ENCODE results near the gene JARID2. TPM values are rescaled to one million over a fixed set of nuclear protein-coding genes. Genes with fewer than 3 reads are reported as not detected.
A peak's percentile ranks its signal among the peaks of the same experiment; 100 is the strongest.

The JARID2 gene
- total RNA-seq, 3 donors from 2014 or later: 10.6 to 11.8 (median 11.4) TPM

GRCh38 chr6:15527838-15528617 is 282.2 kb downstream of the JARID2 start:
- intact Hi-C loops (cut with DNase I, micrococcal nuclease): no loop called here
- Histone ChIP-seq H3K9me3 (no peaks in the 10 kb centered on the region), H3K36me3 (ENCODE audit: low read depth) (no peaks in the 10 kb centered on the region), H3K4me1 (ENCODE audit: low read depth) (no peaks in the 10 kb centered on the region), H3K4me3 (no peak overlapping the region)
- ATAC-seq (no peak), DNase-seq (no peak)
- no peak for TF ChIP-seq CTCF (IDR thresholded peaks at IDR 0.05)

GRCh38 chr6:15528870-15529269 is 283.0 kb downstream of the JARID2 start:
- Histone ChIP-seq H3K4me3 (no peak overlapping the region), H3K9me3 (no peaks in the 10 kb centered on the region), H3K36me3 (ENCODE audit: low read depth) (no peaks in the 10 kb centered on the region), H3K4me1 (ENCODE audit: low read depth) (no peaks in the 10 kb centered on the region)
- no peak for TF ChIP-seq CTCF (IDR thresholded peaks at IDR 0.05)
- DNase-seq: no peak
- intact Hi-C loops (cut with DNase I, micrococcal nuclease): no loop called here
- no peak for ATAC-seq

GRCh38 chr6:15530411-15530810 is 284.5 kb downstream of the JARID2 start:
- H3K4me1 ChIP-seq (ENCODE audit: low read depth): no peaks in the 10 kb centered on the region
- no peaks in the 10 kb centered on the region for H3K36me3 ChIP-seq (ENCODE audit: low read depth)
- intact Hi-C loops (cut with DNase I, micrococcal nuclease): no loop called here
- H3K9me3 ChIP-seq: no peaks in the 10 kb centered on the region
- no peak for ATAC-seq
- DNase-seq: no peak
- no peak for TF ChIP-seq CTCF (IDR thresholded peaks at IDR 0.05)
- H3K4me3 ChIP-seq: no peak overlapping the region

GRCh38 chr6:15531973-15532372 is 286.1 kb downstream of the JARID2 start:
- DNase-seq (no peak), ATAC-seq (no peak)
- Histone ChIP-seq H3K9me3 (no peaks in the 10 kb centered on the region), H3K36me3 (ENCODE audit: low read depth) (no peaks in the 10 kb centered on the region), H3K4me1 (ENCODE audit: low read depth) (no peaks in the 10 kb centered on the region), H3K4me3 (no peak overlapping the region)
- intact Hi-C loops (cut with DNase I, micrococcal nuclease): no loop called here
- no peak for TF ChIP-seq CTCF (IDR thresholded peaks at IDR 0.05)

- Histone ChIP-seq H3K4me3 (no peak overlapping the region), H3K4me1 (ENCODE audit: low read depth) (no peaks in the 10 kb centered on the region), H3K9me3 (no peaks in the 10 kb centered on the region), H3K36me3 (ENCODE audit: low read depth) (no peaks in the 10 kb centered on the region)
- ATAC-seq (peak; percentile 15), DNase-seq (no peak)
- intact Hi-C loops (cut with DNase I, micrococcal nuclease): no loop called here
- no peak for TF ChIP-seq CTCF (IDR thresholded peaks at IDR 0.05)
These were observed 287.6 kb downstream of the JARID2 start for GRCh38 chr6:15533379-15534026.

All from mucosa of descending colon (tissue), 3 donors.